Measurements from ENCODE around the gene SPNS2.

DNA sequence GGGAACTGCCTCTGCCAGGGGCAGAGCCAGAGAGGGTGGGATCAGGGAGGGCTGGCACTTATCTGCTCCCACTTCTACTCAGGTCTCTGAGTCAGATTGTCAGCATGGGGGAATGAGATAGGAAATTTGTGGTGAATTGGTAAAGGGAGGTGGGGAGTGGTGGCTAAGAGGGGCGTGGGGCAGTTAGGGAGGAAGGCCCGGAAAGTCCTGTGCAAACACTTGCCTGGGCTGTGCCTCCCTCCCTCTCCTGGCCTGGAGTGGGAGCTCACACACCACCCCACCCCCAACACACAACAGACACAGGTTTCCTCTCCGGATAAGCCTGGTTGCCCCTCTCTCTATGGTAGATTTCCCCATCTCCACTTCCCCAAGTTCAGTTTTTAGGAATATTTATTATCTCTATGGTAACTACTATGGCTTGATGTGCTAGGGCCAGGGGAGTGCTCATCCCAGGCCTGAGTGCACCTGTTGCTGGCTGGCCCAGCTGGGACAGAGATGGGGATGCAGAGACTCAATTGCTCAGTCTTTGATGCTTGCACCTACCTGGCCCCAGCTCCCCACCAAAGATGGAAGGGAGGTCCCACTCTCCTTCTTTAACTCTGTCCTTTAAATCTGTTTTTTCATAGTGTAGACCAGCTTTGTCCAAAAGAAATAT is 2.7 kb downstream of the SPNS2 start:
- TF ChIP-seq, protein P1, sequence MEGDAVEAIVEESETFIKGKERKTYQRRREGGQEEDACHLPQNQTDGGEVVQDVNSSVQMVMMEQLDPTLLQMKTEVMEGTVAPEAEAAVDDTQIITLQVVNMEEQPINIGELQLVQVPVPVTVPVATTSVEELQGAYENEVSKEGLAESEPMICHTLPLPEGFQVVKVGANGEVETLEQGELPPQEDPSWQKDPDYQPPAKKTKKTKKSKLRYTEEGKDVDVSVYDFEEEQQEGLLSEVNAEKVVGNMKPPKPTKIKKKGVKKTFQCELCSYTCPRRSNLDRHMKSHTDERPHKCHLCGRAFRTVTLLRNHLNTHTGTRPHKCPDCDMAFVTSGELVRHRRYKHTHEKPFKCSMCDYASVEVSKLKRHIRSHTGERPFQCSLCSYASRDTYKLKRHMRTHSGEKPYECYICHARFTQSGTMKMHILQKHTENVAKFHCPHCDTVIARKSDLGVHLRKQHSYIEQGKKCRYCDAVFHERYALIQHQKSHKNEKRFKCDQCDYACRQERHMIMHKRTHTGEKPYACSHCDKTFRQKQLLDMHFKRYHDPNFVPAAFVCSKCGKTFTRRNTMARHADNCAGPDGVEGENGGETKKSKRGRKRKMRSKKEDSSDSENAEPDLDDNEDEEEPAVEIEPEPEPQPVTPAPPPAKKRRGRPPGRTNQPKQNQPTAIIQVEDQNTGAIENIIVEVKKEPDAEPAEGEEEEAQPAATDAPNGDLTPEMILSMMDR (IDR thresholded peaks at IDR 0.05): no peak
- no peak for TF ChIP-seq POLR2AphosphoS5 (IDR thresholded peaks at IDR 0.05)
